Activated CD8-positive, alpha-beta memory T cell treated with anti-CD3 and anti-CD28 coated beads, Interleukin-2, amount 10 ng/mL, durations not matched to agents 7 days and 5 days (primary cell): Measurements from ENCODE around the gene ACVR1B. TPM values are rescaled to one million over a fixed set of nuclear protein-coding genes. Genes with fewer than 3 reads are reported as not detected.

Source experiments
- ATAC-seq: fragments of 150-1000 bp; cut with Tn5 transposase; one replicate; pipeline ENCODE4 v1.10.0; 2021; ENCODE audit warnings: moderate library complexity
- CTCF ChIA-PET: fragments of 350-600 bp; sonication (Branson Sonifier 250); formaldehyde crosslinking; loops from one replicate; lab custom pipeline; 2021; ENCODE audit warnings: antibody characterized with exemption; lab: Charles Lee
- DNase-seq: peaks from one replicate; pipeline ENCODE4 v3.0.0-alpha.2; 2020
- H3K27ac Mint-ChIP-seq: one replicate; pipeline ENCODE4 v1.8.0; 2021; ENCODE audit warnings: mild to moderate bottlenecking, mixed read lengths
- H3K27me3 Mint-ChIP-seq: one replicate; pipeline ENCODE4 v1.8.0; 2021; ENCODE audit warnings: mixed read lengths
- H3K36me3 Mint-ChIP-seq: one replicate; pipeline ENCODE4 v1.8.0; 2021; ENCODE audit warnings: mild to moderate bottlenecking, mixed read lengths
- H3K4me1 Mint-ChIP-seq: one replicate; pipeline ENCODE4 v1.8.0; 2021; ENCODE audit warnings: mixed read lengths
- H3K4me3 Mint-ChIP-seq: one replicate; pipeline ENCODE4 v1.8.0; 2021; ENCODE audit warnings: mild to moderate bottlenecking, moderate library complexity, mixed read lengths
- H3K9me3 Mint-ChIP-seq: one replicate; pipeline ENCODE4 v1.8.0; 2022; ENCODE audit warnings: low read depth, mixed read lengths
- total RNA-seq, 2 experiments: library from RNA; stranded (reverse); gene quantifications; one replicate each; pipeline ENCODE4 v1.2.3, GENCODE V29; 2021

Gene ACVR1B
- total RNA-seq, 2 experiments from 2014 or later: 3.5 to 4.3 TPM

DNA sequence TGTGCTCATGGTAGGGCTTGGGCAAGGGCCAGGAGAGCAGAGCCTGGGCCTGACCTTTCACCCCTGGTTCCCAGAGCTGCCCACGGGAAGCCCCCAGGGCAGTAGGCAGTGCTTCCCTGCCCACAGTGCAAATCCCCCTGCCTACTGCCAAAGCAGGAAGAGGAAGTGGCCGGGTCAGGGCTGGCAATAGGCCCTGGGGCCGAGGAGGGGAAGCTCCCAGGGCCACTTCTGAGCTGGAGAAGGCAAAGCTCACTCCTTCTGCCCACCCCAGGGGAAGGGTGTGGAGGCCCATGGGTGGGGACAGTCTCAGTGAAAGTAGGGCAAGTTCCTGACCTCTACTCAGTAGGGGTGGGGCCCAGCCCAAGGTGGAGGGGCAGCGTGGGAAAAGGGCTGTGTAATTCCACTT is 94.3 kb downstream of the ACVR1B start:
- CTCF ChIA-PET: interaction anchor here (0.6 to 7.2 kb wide), 2 partner anchors 21 to 22 kb away, joined by 3 to 80 read pairs; no protein-coding TSS in a partner anchor
- no peak overlapping the region for H3K4me3 Mint-ChIP-seq
- peaks cover 42% of the 10 kb centered on the region for H3K4me1 Mint-ChIP-seq
- ATAC-seq (no peak), DNase-seq (no peak)
- H3K27ac Mint-ChIP-seq: peak overlapping the region; percentile 14
- H3K9me3 Mint-ChIP-seq: no peaks in the 10 kb centered on the region
- H3K27me3 Mint-ChIP-seq: peaks cover 6% of the 10 kb centered on the region
- H3K36me3 Mint-ChIP-seq: peaks cover 2% of the 10 kb centered on the region

Other genes starting within 250 kb of the ACVR1B start
- under 1 TPM; 0.40 to 0.73 TPM for gene FIGNL2, start 103.0 kb upstream of the ACVR1B start, total RNA-seq
- not detected for gene ANKRD33, start 63.6 kb upstream of the ACVR1B start, total RNA-seq
- not detected for gene ACVRL1, start 44.2 kb upstream of the ACVR1B start, total RNA-seq
- gene TAMALIN, start 55.2 kb downstream of the ACVR1B start, total RNA-seq: 1 to 10 TPM; 1.8 to 2.2 TPM
- gene NR4A1, start 99.7 kb downstream of the ACVR1B start, total RNA-seq: 10 to 100 TPM in 1 of 2 experiments, 1 to 10 TPM in 1; 8.4 to 41.8 TPM
- 10 to 100 TPM; 33.3 to 42.2 TPM for gene ATG101, start 118.3 kb downstream of the ACVR1B start, total RNA-seq
- gene SMIM41, start 128.0 kb downstream of the ACVR1B start, total RNA-seq: not detected
- not detected for gene KRT80, start 240.3 kb downstream of the ACVR1B start, total RNA-seq